Measurements from ENCODE around the gene BOC.

BOC gene

DNA sequence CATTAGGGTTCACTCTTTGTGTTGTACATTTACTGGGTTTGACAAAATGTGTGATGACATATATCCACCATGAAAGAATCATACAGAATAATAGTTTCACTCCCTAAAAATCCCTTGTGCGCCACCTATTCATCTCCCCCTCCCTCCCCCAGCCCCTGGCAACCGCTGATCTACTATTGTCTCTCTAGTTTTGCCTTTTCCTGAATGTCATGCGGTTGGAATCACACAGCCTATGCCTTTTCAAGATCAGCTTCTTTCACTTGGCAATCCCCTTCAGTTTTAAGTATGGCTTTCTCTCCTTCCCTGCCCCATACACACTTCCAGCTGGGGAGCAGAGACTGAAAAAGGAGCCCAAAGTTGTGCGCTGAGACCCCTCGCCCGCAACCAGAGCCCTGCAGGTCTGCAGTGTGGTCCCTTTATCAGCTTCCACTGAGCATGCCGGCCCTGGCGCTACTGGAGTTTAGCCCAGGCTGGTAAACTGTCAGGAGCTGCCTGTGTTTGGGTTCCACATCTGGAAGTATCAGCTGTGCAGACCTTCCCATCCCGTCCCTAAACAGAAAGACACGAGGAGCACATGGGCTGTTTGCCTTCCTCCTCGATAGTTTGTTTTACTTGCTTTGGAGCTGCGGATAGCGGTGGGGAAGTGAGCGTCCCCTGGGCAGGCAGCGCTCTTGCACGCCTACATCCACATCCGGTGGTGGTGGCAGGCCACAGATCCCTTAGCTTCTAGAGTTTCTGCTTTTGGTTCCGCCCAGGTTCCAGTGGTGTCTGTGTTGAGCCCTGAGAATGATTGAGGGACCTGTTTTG is 12.3 kb downstream of the BOC start:
- FAIRE-seq, result no peak

- FAIRE-seq, result no peak
Measured at GRCh38 chr3:113225286-113225685, 13.9 kb downstream of the BOC start.

- FAIRE-seq, result no peak
Measured at GRCh38 chr3:113226491-113226890, 15.1 kb downstream of the BOC start.

- no peak for FAIRE-seq
Measured at GRCh38 chr3:113227146-113227545, 15.8 kb downstream of the BOC start.

- no peak for FAIRE-seq
Measured at GRCh38 chr3:113228498-113229286, 17.3 kb downstream of the BOC start.

GRCh38 chr3:113231391-113231790 is 20.0 kb downstream of the BOC start:
- no peak for FAIRE-seq

GRCh38 chr3:113231827-113232253 is 20.5 kb downstream of the BOC start:
- FAIRE-seq, result no peak

DNA sequence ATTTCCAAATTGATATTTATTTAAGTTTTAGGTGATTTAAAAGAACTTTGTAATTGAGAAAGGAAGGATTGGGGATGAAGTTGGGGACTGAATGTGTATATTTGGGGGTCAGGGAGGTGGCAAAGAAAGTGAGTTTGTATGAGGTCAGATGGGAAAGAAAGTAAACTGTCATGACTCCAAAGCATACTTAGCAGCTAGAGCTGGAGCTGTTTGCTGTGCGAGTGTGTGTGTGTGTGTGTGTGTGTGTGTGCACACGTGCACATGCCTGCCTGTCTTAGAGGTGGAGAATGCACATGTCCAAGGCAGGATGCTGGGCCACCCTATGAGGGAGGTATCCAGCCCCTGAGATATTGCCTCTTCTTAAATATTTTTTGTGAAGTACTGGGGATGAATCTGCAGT is 21.0 kb downstream of the BOC start:
- FAIRE-seq, result no peak

DNA sequence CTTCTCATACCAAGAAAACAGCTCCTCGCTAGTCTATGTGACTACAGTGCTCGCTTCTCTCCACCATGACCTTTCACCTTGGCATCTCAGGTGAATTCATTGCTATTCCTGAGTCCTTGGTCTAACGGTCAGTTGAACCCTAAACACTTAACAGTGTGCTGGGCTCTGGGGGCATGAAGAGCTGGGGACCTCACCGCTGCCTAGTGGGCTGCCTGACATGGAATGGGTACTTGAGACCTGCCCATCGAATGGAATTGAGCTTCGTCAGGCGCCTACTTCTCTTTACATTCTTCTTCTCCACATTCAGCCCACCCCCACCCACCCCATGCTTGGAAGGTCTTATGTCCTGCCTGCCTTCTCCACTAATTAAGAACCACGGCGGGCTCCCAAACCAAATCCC is 22.1 kb downstream of the BOC start:
- FAIRE-seq, result no peak

GRCh38 chr3:113234028-113234427 is 22.7 kb downstream of the BOC start:
- no peak for FAIRE-seq

GRCh38 chr3:113234688-113235260 is 23.4 kb downstream of the BOC start:
- no peak for FAIRE-seq

DNA sequence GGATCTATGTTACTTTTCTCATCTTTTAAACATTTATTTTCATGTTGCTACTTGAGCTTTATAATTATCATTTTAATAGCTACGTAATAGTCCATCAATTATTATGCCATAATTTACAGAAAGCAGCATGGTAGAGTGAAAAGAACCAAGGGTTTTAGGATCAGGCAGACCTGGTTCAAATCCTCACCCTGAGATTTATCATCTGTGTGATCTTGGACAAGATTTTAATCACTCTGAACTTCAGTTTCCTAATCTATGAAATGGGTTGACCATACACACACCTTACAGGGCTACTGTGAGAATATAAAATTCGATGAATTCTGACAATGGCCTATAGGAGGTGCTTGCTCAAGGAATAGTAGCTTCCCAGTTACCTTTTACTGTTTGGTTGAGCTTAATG is 27.1 kb downstream of the BOC start:
- no peak for FAIRE-seq

DNA sequence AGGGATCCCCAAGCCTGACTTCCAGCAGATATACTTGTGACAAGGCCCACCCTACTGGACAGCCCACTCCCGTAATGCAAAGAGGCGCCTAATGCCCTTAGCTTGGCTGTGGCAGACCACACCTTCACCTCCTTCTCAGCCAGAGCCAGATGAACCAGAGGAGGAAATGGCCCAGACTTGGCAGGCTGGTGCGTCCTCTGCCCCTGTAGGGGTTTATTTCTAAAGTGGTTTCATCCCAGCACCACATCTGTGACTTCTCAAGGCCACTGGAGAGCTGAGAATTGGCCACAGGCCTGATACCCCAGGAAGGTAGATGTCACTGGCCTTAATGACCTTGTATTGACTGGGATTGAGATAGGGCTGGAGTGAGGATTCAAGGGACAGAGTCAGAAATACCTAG is 29.5 kb downstream of the BOC start:
- no peak for FAIRE-seq

- no peak for FAIRE-seq
Measured at GRCh38 chr3:113241292-113242095, 30.1 kb downstream of the BOC start.

- no peak for FAIRE-seq
Measured at GRCh38 chr3:113242096-113242581, 30.8 kb downstream of the BOC start.

DNA sequence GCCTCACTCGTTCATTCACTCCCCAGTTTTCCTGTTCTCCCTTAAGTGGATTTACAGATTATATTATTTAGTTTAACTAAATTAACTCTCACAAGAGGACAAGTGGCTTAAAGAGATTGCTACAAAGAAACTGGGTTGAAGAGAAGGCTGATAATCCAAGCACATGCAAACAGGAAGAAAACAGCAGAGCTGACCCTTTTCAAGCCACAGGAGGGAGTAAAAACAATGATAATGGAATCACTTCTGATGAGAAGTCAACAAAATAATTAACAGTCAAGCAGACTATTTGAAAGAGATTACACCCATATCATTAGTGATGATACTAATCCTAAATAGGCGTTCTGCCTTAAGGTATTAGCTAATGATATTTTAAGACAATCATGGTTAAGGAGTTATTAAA is 31.7 kb downstream of the BOC start:
- FAIRE-seq, result no peak

DNA sequence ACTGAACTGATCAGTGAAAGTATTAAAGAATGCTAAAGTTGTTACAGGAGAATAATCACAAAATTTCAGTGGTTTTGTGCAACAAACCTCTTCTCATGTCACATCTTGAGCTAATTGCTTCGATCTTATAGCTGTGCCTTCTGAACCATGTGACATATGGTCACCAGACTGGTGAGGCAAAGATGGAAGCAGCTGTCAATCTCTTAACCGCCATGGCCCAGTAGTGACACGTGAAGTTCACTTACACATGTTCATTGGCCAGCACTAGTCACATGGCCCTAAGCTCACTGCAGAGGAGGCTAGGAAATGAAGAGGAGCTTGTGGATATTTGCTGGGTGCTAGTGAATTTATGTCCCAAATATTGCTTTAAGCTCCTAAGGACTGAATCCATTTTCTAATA is 32.5 kb downstream of the BOC start:
- no peak for FAIRE-seq

GRCh38 chr3:113245761-113246161 is 34.4 kb downstream of the BOC start:
- FAIRE-seq, result no peak

DNA sequence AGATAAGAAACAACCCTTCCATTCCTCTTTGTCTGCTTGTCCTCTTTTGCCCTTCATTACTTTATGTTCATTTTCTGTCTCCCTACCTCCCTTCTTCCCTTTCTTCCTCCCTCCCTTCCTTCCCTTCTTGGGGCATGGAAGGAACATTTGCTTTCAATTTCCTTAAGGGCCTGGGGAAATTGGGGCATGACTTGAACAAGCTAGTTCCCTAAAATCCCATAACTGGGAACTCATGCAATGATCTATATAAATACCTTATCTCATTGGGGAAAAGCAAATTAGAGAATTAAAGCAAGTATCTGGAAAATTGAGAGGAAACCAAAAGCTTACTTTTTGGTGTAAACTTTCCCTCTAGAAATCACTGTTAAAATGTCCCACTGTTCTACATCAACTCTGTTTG is 35.7 kb downstream of the BOC start:
- FAIRE-seq, result no peak

DNA sequence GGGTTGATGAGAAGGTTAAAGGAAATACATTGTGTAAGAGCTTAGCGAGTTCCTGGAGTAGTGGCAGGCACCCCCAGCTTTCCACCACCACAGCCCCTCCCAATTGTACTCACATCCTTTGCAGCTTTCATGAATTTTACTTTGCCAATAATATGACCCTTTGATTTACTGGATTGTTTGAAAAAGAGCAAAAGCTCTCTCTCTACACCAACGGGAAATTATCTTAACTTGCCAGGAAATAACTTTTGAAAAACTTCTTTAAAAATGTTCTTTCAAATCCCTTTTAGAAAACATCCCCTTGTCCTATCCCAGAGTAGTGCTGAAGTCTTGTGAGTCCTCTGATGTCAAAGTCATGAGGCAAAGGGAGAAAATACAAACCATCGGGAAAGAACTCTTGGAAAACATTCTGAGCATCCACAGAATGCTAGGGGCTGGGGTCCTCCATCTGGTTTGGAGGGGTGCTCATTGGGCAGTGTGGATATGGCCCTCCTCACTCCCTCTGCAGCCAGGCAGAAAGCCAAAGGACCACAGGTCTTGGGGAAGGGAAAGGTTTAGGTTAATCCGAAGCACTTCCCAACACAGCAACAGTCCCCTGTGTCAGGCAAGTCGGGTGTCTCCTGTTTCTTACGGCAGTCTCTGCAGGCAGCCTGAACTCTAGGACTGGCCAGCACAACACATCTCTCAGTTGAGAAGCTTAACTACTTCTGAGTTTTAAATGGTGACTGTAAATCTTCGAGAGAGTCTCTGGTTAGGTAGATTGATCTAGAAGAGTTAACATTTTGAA is 36.5 kb downstream of the BOC start:
- no peak for FAIRE-seq

DNA sequence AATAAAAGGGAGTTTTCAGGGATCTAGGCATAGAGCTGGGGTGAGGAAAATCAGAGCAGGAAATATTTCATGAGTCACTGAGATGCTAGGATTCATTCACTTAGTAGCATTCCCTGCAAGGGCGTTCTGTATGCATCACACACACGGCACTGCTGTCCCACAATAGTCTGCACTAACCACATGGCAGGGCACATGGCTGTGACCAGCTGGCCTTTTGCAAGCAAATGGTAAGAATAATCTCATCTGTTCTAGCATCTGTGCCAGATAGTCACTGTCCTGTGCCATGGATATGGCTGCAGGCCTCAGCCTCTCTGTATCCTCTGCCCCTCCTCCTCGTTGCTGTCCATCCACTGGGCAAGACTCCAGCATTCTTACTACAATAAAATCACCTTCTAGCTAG is 37.8 kb downstream of the BOC start:
- FAIRE-seq, result no peak

DNA sequence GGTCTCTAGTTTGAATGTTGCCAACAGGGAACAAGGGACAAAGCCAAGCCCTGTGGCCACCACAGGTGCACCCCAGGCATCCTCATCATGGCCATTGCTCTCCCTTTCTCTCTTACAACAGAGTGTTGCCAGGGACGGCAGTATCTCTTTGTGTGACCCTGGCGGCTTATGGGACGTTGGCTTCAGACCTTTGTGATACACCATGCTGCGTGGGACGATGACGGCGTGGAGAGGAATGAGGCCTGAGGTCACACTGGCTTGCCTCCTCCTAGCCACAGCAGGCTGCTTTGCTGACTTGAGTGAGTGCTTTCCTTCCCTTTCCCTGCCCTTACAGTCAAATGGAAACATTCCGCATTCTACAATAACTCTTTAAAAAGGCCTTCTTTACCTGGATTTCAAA is 38.2 kb downstream of the BOC start:
- FAIRE-seq, result no peak

Measured in A204.1 (cell line).